ENCODE results near the gene HMGXB3. TPM values are rescaled to one million over a fixed set of nuclear protein-coding genes. Genes with fewer than 3 reads are reported as not detected.

HMGXB3 gene
- total and polyA plus RNA-seq, 4 donors: 2.7 to 22.9 (median 11.0) TPM

- TF ChIP-seq MAX (IDR thresholded peaks at IDR 0.05) (peak; percentile 38), RXRA (IDR thresholded peaks at IDR 0.05) (peak in 1 of 2 donors; percentile 37), RAD21 (IDR thresholded peaks at IDR 0.05) (peak in 1 of 2 donors; percentile 18), YY1 (IDR thresholded peaks at IDR 0.05) (peak; percentile 81), GABPA (IDR thresholded peaks at IDR 0.05 in 1 of 2, conservative IDR thresholded peaks at IDR 0.05 in 1 of 2) (peak in 1 of 2 donors; percentile 76), FOXA2 (IDR thresholded peaks at IDR 0.05) (peak; percentile 39), JUND (IDR thresholded peaks at IDR 0.05) (no peak), HNF4A (conservative IDR thresholded peaks at IDR 0.05) (no peak), SP1 (IDR thresholded peaks at IDR 0.05) (peak; percentile 92), TAF1 (conservative IDR thresholded peaks at IDR 0.05) (peak; percentile 61), ATF3 (IDR thresholded peaks at IDR 0.05) (no peak), FOXA1 (IDR thresholded peaks at IDR 0.05) (peak; percentile 31)
These were observed 40.0 kb upstream of the HMGXB3 start, which contains the start of gene SLC26A2 (continued) for GRCh38 chr5:149960272-149961185.

GRCh38 chr5:149961186-149961685, 39.3 kb upstream of the HMGXB3 start:
- DNase-seq (ENCODE audit: low spot score): no peak
- TF ChIP-seq CTCF (IDR thresholded peaks at IDR 0.05; ENCODE audit: low read depth, low read length, missing input control): no peak
- no peak for TF ChIP-seq ZBTB33 (IDR thresholded peaks at IDR 0.05)
- no peak for TF ChIP-seq GABPA (IDR thresholded peaks at IDR 0.05 in 1 of 2, conservative IDR thresholded peaks at IDR 0.05 in 1 of 2)
- no peak for TF ChIP-seq NR2F2 (IDR thresholded peaks at IDR 0.05)
- TF ChIP-seq RXRA (IDR thresholded peaks at IDR 0.05): no peak
- TF ChIP-seq JUND (IDR thresholded peaks at IDR 0.05): no peak
- TF ChIP-seq REST (IDR thresholded peaks at IDR 0.05): no peak
- no peak for TF ChIP-seq ATF3 (IDR thresholded peaks at IDR 0.05)
- TF ChIP-seq SP1 (IDR thresholded peaks at IDR 0.05): no peak
- TF ChIP-seq TAF1 (conservative IDR thresholded peaks at IDR 0.05): no peak
- no peak for TF ChIP-seq EGR1 (IDR thresholded peaks at IDR 0.05; ENCODE audit: low read depth in 2 of 2)
- no peak for TF ChIP-seq FOXA1 (IDR thresholded peaks at IDR 0.05)
- TF ChIP-seq MAX (IDR thresholded peaks at IDR 0.05): no peak
- TF ChIP-seq FOXA2 (IDR thresholded peaks at IDR 0.05): no peak
- TF ChIP-seq YY1 (IDR thresholded peaks at IDR 0.05): no peak
- no peak for TF ChIP-seq RAD21 (IDR thresholded peaks at IDR 0.05)
- TF ChIP-seq HNF4G (IDR thresholded peaks at IDR 0.05): no peak
- TF ChIP-seq HNF4A (conservative IDR thresholded peaks at IDR 0.05): no peak

More at GRCh38 chr5:149961186-149961685, 39.3 kb upstream of the HMGXB3 start:
- Histone ChIP-seq H3K4me1 (ENCODE audit: control insufficient read depth in 4 of 4, insufficient read depth in 4 of 4, low read length in 3 of 4) (peaks cover 0 to 11% (median 6%) of the 10 kb centered on the region in 4 donors), H3K27me3 (ENCODE audit: control insufficient read depth in 4 of 4, insufficient read depth in 4 of 4, low read length in 3 of 4) (no peaks in the 10 kb centered on the region), H3K9ac (ENCODE audit: low read depth in 1 of 2, low read length in 2 of 2) (peak overlapping the region in 1 of 2 donors; percentile 31), H3K27ac (ENCODE audit: low read depth in 1 of 2, low read length in 2 of 2) (no peak overlapping the region), H3K9me3 (ENCODE audit: control insufficient read depth in 4 of 4, low read length in 3 of 4) (no peaks in the 10 kb centered on the region), H3K36me3 (ENCODE audit: control insufficient read depth in 4 of 4, insufficient read depth in 3 of 4, low read depth in 1 of 4, low read length in 3 of 4) (no peaks in the 10 kb centered on the region), H3K4me3 (ENCODE audit: low read depth in 1 of 3, low read length in 3 of 3) (peak overlapping the region; percentile 61 to 68 (median 65))
- WGBS: 19% methylated on average over 23 of the region's 23 CpGs
